ENCODE results near the gene PPP3CA.

Gene PPP3CA

GRCh38 chr4:101290654-101291053 is 56.7 kb downstream of the PPP3CA start:
- TF ChIP-seq CTCF (conservative IDR thresholded peaks at IDR 0.05; ENCODE audit: low read depth, low read length) = no peak
- DNase-seq (ENCODE audit: low read depth) = no peak
- H3K4me3 ChIP-seq (ENCODE audit: low read length) = no peak overlapping the region

GRCh38 chr4:101289306-101289705 is 58.0 kb downstream of the PPP3CA start:
- no peak for TF ChIP-seq CTCF (conservative IDR thresholded peaks at IDR 0.05; ENCODE audit: low read depth, low read length)
- no peak overlapping the region for H3K4me3 ChIP-seq (ENCODE audit: low read length)
- no peak for DNase-seq (ENCODE audit: low read depth)

- TF ChIP-seq CTCF (conservative IDR thresholded peaks at IDR 0.05; ENCODE audit: low read depth, low read length) = no peak
- no peak overlapping the region for H3K4me3 ChIP-seq (ENCODE audit: low read length)
- no peak for DNase-seq (ENCODE audit: low read depth)
Measured at GRCh38 chr4:101288365-101289145, 58.8 kb downstream of the PPP3CA start.

- TF ChIP-seq CTCF (conservative IDR thresholded peaks at IDR 0.05; ENCODE audit: low read depth, low read length) = no peak
- DNase-seq (ENCODE audit: low read depth) = no peak
- H3K4me3 ChIP-seq (ENCODE audit: low read length) = no peak overlapping the region
Measured at GRCh38 chr4:101287324-101287723, 60.0 kb downstream of the PPP3CA start.

- no peak for TF ChIP-seq CTCF (conservative IDR thresholded peaks at IDR 0.05; ENCODE audit: low read depth, low read length)
- no peak for DNase-seq (ENCODE audit: low read depth)
- no peak overlapping the region for H3K4me3 ChIP-seq (ENCODE audit: low read length)
Measured at GRCh38 chr4:101286663-101287062, 60.7 kb downstream of the PPP3CA start.

- no peak for TF ChIP-seq CTCF (conservative IDR thresholded peaks at IDR 0.05; ENCODE audit: low read depth, low read length)
- H3K4me3 ChIP-seq (ENCODE audit: low read length) = no peak overlapping the region
- no peak for DNase-seq (ENCODE audit: low read depth)
Measured at GRCh38 chr4:101285985-101286384, 61.3 kb downstream of the PPP3CA start.

GRCh38 chr4:101284546-101284945 is 62.8 kb downstream of the PPP3CA start:
- DNase-seq (ENCODE audit: low read depth) = no peak
- no peak overlapping the region for H3K4me3 ChIP-seq (ENCODE audit: low read length)
- no peak for TF ChIP-seq CTCF (conservative IDR thresholded peaks at IDR 0.05; ENCODE audit: low read depth, low read length)
